SK-N-MC (cell line): ENCODE data around the gene TKT.

Source experiments
- EZH2 ChIP-seq: fragments of 200-600 bp; sonication (generic); IDR thresholded peaks from one replicate; pipeline ENCODE4 v1.6.1; 2017; ENCODE audit warnings: antibody characterized with exemption
- FOXP2 ChIP-seq: optimal IDR thresholded peaks from 2 replicates; pipeline ENCODE3; 2011; ENCODE audit warnings: mild to moderate bottlenecking, moderate library complexity; ENCODE audit not compliant: insufficient read depth; ENCODE audit errors: extremely low read length, control extremely low read depth
- POLR2AphosphoS5 ChIP-seq: IDR thresholded peaks from 2 replicates; pipeline ENCODE4 v1.6.1; 2012; ENCODE audit warnings: mild to moderate bottlenecking, low read depth, low read length, borderline replicate concordance

GRCh38 chr3:53211706-53212702, 43.8 kb downstream of the TKT start:
- TF ChIP-seq EZH2 (no peak), POLR2AphosphoS5 (no peak), FOXP2 (no peak)
